Measurements from ENCODE around the gene DAG1. TPM values are rescaled to one million over a fixed set of nuclear protein-coding genes. Genes with fewer than 3 reads are reported as not detected.

DAG1 gene
- total RNA-seq, 2 experiments from 2014 or later, result 9.0 to 9.2 TPM

- no peaks in the 10 kb centered on the region for H3K4me1 Mint-ChIP-seq
- H3K9me3 Mint-ChIP-seq (ENCODE audit: low read depth), result no peaks in the 10 kb centered on the region
- ChIA-PET CTCF (no interaction called here), POLR2A (no interaction called here)
- DNase-seq (no peak), ATAC-seq (no peak)
- no peak overlapping the region for H3K27ac Mint-ChIP-seq
- no peaks in the 10 kb centered on the region for H3K27me3 Mint-ChIP-seq
- peaks cover 12% of the 10 kb centered on the region for H3K36me3 Mint-ChIP-seq (ENCODE audit: low read depth)
- no peak overlapping the region for H3K4me3 Mint-ChIP-seq
- intact Hi-C loops (cut with DNase I, micrococcal nuclease), result no loop called here
These were observed 48.4 kb downstream of the DAG1 start for GRCh38 chr3:49518441-49518840.

- intact Hi-C loops (cut with DNase I, micrococcal nuclease), result no loop called here
- no peak for DNase-seq
- CTCF ChIA-PET, result interaction anchor here (0.6 to 1.0 kb wide), 2 partner anchors 21 to 118 kb away, joined by 3 read pairs; no protein-coding TSS in a partner anchor
These were observed 49.2 kb downstream of the DAG1 start for GRCh38 chr3:49519296-49519695.

GRCh38 chr3:49519916-49520385, 49.9 kb downstream of the DAG1 start:
- intact Hi-C loops (cut with DNase I, micrococcal nuclease), result no loop called here
- Mint-ChIP-seq H3K9me3 (ENCODE audit: low read depth) (no peaks in the 10 kb centered on the region), H3K27ac (no peak overlapping the region), H3K36me3 (ENCODE audit: low read depth) (peaks cover 10% of the 10 kb centered on the region), H3K4me1 (no peaks in the 10 kb centered on the region), H3K27me3 (no peaks in the 10 kb centered on the region), H3K4me3 (no peak overlapping the region)
- POLR2A ChIA-PET, result interaction anchor here (0.6 kb wide), 1 partner anchor 13 kb away, joined by 3 read pairs; no protein-coding TSS in a partner anchor
- DNase-seq (no peak), ATAC-seq (no peak)
- CTCF ChIA-PET, result interaction anchor here (0.6 to 1.1 kb wide), 3 partner anchors 20 to 135 kb away, joined by 3 read pairs; no protein-coding TSS in a partner anchor

More at GRCh38 chr3:49519296-49519695, 49.2 kb downstream of the DAG1 start:
- no peak for ATAC-seq
- H3K36me3 Mint-ChIP-seq (ENCODE audit: low read depth), result peaks cover 12% of the 10 kb centered on the region
- no peak overlapping the region for H3K27ac Mint-ChIP-seq
- H3K4me1 Mint-ChIP-seq, result no peaks in the 10 kb centered on the region
- POLR2A ChIA-PET, result no interaction called here
- no peaks in the 10 kb centered on the region for H3K27me3 Mint-ChIP-seq
- H3K9me3 Mint-ChIP-seq (ENCODE audit: low read depth), result no peaks in the 10 kb centered on the region
- no peak overlapping the region for H3K4me3 Mint-ChIP-seq

- Mint-ChIP-seq H3K36me3 (ENCODE audit: low read depth) (peaks cover 2% of the 10 kb centered on the region), H3K9me3 (ENCODE audit: low read depth) (no peaks in the 10 kb centered on the region), H3K27me3 (no peaks in the 10 kb centered on the region), H3K4me3 (no peak overlapping the region), H3K4me1 (peaks cover under 1% of the 10 kb centered on the region), H3K27ac (no peak overlapping the region)
- ChIA-PET POLR2A (no interaction called here), CTCF (interaction anchor here (0.6 kb wide), 2 partner anchors 15 to 225 kb away, joined by 3 read pairs; no protein-coding TSS in a partner anchor)
- ATAC-seq (no peak), DNase-seq (no peak)
- intact Hi-C loops (cut with DNase I, micrococcal nuclease), result no loop called here
These were observed 54.0 kb downstream of the DAG1 start for GRCh38 chr3:49523756-49524747.

- ATAC-seq, result peak; percentile 90
- H3K4me1 Mint-ChIP-seq, result peaks cover 11% of the 10 kb centered on the region
- no peak overlapping the region for H3K4me3 Mint-ChIP-seq
- H3K27ac Mint-ChIP-seq, result peak overlapping the region; percentile 72
- peak; percentile 50 for DNase-seq
- H3K36me3 Mint-ChIP-seq (ENCODE audit: low read depth), result peaks cover 25% of the 10 kb centered on the region
- CTCF ChIA-PET, result interaction anchor here (0.6 to 2.3 kb wide), 4 partner anchors 9 to 177 kb away, joined by 3 to 13 read pairs (median 3); no protein-coding TSS in a partner anchor
- intact Hi-C loops (cut with DNase I, micrococcal nuclease), result no loop called here
- POLR2A ChIA-PET, result no interaction called here
- H3K27me3 Mint-ChIP-seq, result no peaks in the 10 kb centered on the region
- no peaks in the 10 kb centered on the region for H3K9me3 Mint-ChIP-seq (ENCODE audit: low read depth)
These were observed 59.5 kb downstream of the DAG1 start for GRCh38 chr3:49529567-49529966.

GRCh38 chr3:49530231-49530630, 60.2 kb downstream of the DAG1 start:
- intact Hi-C loops (cut with DNase I, micrococcal nuclease), result no loop called here
- Mint-ChIP-seq H3K27ac (peak overlapping the region; percentile 72), H3K9me3 (ENCODE audit: low read depth) (no peaks in the 10 kb centered on the region), H3K27me3 (no peaks in the 10 kb centered on the region), H3K4me1 (peaks cover 11% of the 10 kb centered on the region), H3K4me3 (no peak overlapping the region), H3K36me3 (ENCODE audit: low read depth) (peaks cover 25% of the 10 kb centered on the region)
- ATAC-seq, result no peak
- ChIA-PET CTCF (interaction anchor here (0.8 to 2.3 kb wide), 3 partner anchors 9 to 13 kb away, joined by 3 to 13 read pairs (median 4); no protein-coding TSS in a partner anchor), POLR2A (no interaction called here)
- DNase-seq, result no peak

- Mint-ChIP-seq H3K27ac (no peak overlapping the region), H3K4me3 (no peak overlapping the region), H3K4me1 (peaks cover 11% of the 10 kb centered on the region), H3K27me3 (no peaks in the 10 kb centered on the region), H3K36me3 (ENCODE audit: low read depth) (peaks cover 25% of the 10 kb centered on the region), H3K9me3 (ENCODE audit: low read depth) (no peaks in the 10 kb centered on the region)
- ATAC-seq, result no peak
- intact Hi-C loops (cut with DNase I, micrococcal nuclease), result no loop called here
- no peak for DNase-seq
- ChIA-PET CTCF (interaction anchor here (1.1 to 2.3 kb wide), 2 partner anchors 9 to 12 kb away, joined by 4 to 13 read pairs; no protein-coding TSS in a partner anchor), POLR2A (no interaction called here)
These were observed 60.6 kb downstream of the DAG1 start for GRCh38 chr3:49530701-49531100.

GRCh38 chr3:49531218-49531617, 61.2 kb downstream of the DAG1 start:
- DNase-seq (no peak), ATAC-seq (no peak)
- no peak overlapping the region for H3K27ac Mint-ChIP-seq
- intact Hi-C loops (cut with DNase I, micrococcal nuclease), result no loop called here
- H3K27me3 Mint-ChIP-seq, result no peaks in the 10 kb centered on the region
- H3K36me3 Mint-ChIP-seq (ENCODE audit: low read depth), result peaks cover 25% of the 10 kb centered on the region
- no peak overlapping the region for H3K4me3 Mint-ChIP-seq
- ChIA-PET POLR2A (no interaction called here), CTCF (interaction anchor here (1.1 to 2.3 kb wide), 2 partner anchors 8 to 12 kb away, joined by 4 to 13 read pairs; no protein-coding TSS in a partner anchor)
- H3K4me1 Mint-ChIP-seq, result peaks cover 11% of the 10 kb centered on the region
- no peaks in the 10 kb centered on the region for H3K9me3 Mint-ChIP-seq (ENCODE audit: low read depth)

- ChIA-PET POLR2A (no interaction called here), CTCF (no interaction called here)
- peaks cover 25% of the 10 kb centered on the region for H3K36me3 Mint-ChIP-seq (ENCODE audit: low read depth)
- intact Hi-C loops (cut with DNase I, micrococcal nuclease), result no loop called here
- DNase-seq (no peak), ATAC-seq (no peak)
- no peak overlapping the region for H3K4me3 Mint-ChIP-seq
- H3K27me3 Mint-ChIP-seq, result no peaks in the 10 kb centered on the region
- H3K4me1 Mint-ChIP-seq, result peaks cover 11% of the 10 kb centered on the region
- no peak overlapping the region for H3K27ac Mint-ChIP-seq
- H3K9me3 Mint-ChIP-seq (ENCODE audit: low read depth), result no peaks in the 10 kb centered on the region
These were observed 61.6 kb downstream of the DAG1 start for GRCh38 chr3:49531715-49532114.

- H3K27me3 Mint-ChIP-seq, result no peaks in the 10 kb centered on the region
- ChIA-PET POLR2A (no interaction called here), CTCF (no interaction called here)
- no peak overlapping the region for H3K4me3 Mint-ChIP-seq
- peaks cover 11% of the 10 kb centered on the region for H3K4me1 Mint-ChIP-seq
- ATAC-seq (no peak), DNase-seq (no peak)
- H3K27ac Mint-ChIP-seq, result no peak overlapping the region
- no peaks in the 10 kb centered on the region for H3K9me3 Mint-ChIP-seq (ENCODE audit: low read depth)
- peaks cover 22% of the 10 kb centered on the region for H3K36me3 Mint-ChIP-seq (ENCODE audit: low read depth)
- intact Hi-C loops (cut with DNase I, micrococcal nuclease), result no loop called here
These were observed 63.0 kb downstream of the DAG1 start for GRCh38 chr3:49533031-49533430.

- Mint-ChIP-seq H3K36me3 (ENCODE audit: low read depth) (peaks cover 22% of the 10 kb centered on the region), H3K27ac (no peak overlapping the region), H3K27me3 (no peaks in the 10 kb centered on the region), H3K4me1 (peaks cover 11% of the 10 kb centered on the region), H3K9me3 (ENCODE audit: low read depth) (no peaks in the 10 kb centered on the region), H3K4me3 (no peak overlapping the region)
- intact Hi-C loops (cut with DNase I, micrococcal nuclease), result no loop called here
- no peak for ATAC-seq
- no peak for DNase-seq
- ChIA-PET POLR2A (no interaction called here), CTCF (interaction anchor here (1.4 kb wide), 1 partner anchor 138 kb away, joined by 3 read pairs; no protein-coding TSS in a partner anchor)
These were observed 63.9 kb downstream of the DAG1 start for GRCh38 chr3:49533786-49534519.
